ENCODE measurements around the gene PLCH2.

PLCH2 gene

DNA sequence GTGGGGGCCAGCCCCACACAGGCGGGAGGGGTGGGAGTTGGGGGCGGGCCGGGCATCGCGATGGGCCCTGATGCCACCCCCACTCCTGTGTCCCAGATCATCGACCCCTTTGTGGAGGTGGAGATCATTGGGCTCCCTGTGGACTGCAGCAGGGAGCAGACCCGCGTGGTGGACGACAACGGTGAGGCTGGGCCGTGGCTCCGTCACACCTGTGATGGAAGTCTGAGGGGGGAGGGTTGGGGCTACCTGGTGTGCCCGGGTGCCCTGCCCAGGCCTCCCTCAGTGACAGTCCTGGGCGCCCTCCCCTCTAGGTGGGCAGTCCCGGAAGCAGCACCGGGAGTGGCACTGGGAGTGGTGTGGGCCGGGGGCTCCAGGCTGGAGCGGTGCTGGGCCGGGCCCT, 22.6 kb downstream of the PLCH2 start:
- Mint-ChIP-seq H3K36me3 (ENCODE audit: low read depth) (no peaks in the 10 kb centered on the region), H3K27me3 (peaks cover 4% of the 10 kb centered on the region), H3K4me1 (ENCODE audit: low read depth) (peaks cover 10% of the 10 kb centered on the region), H3K4me3 (no peak overlapping the region), H3K9me3 (no peaks in the 10 kb centered on the region), H3K27ac (no peak overlapping the region)
- intact Hi-C loops (cut with micrococcal nuclease) = no loop called here

DNA sequence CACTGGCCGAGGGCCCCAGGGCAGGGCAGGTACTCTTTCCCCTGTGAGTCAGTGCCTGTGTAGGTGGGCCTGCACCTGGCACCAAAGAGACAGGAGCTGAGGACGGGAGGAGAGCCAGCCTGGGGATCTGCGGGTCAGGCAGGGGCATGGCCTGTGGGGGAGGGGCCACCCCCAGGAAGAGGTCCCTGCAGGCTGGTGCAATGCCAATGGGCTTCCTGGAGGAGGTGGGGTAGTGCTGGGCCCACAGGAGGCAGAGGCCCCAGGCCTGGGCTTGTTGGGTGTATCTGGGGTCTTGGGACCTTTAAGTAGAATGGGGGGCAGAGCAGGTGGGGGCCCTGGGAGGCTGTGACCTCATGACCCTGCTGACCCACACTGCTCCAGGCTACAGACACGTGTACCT, 23.2 kb downstream of the PLCH2 start:
- H3K4me3 Mint-ChIP-seq = no peak overlapping the region

GRCh38 chr1:2499986-2500596, 24.0 kb downstream of the PLCH2 start:
- peak overlapping the region; percentile 3 for H3K27ac Mint-ChIP-seq
- H3K9me3 Mint-ChIP-seq = no peaks in the 10 kb centered on the region
- intact Hi-C loops (cut with micrococcal nuclease) = no loop called here
- H3K27me3 Mint-ChIP-seq = peaks cover 10% of the 10 kb centered on the region
- no peaks in the 10 kb centered on the region for H3K36me3 Mint-ChIP-seq (ENCODE audit: low read depth)
- H3K4me3 Mint-ChIP-seq = no peak overlapping the region
- peaks cover 10% of the 10 kb centered on the region for H3K4me1 Mint-ChIP-seq (ENCODE audit: low read depth)

More for the DNA sequence above, 23.2 kb downstream of the PLCH2 start:
- no peaks in the 10 kb centered on the region for H3K36me3 Mint-ChIP-seq (ENCODE audit: low read depth)
- H3K4me1 Mint-ChIP-seq (ENCODE audit: low read depth) = peaks cover 10% of the 10 kb centered on the region
- intact Hi-C loops (cut with micrococcal nuclease) = no loop called here
- no peak overlapping the region for H3K27ac Mint-ChIP-seq
- H3K9me3 Mint-ChIP-seq = no peaks in the 10 kb centered on the region
- H3K27me3 Mint-ChIP-seq = peaks cover 5% of the 10 kb centered on the region

DNA sequence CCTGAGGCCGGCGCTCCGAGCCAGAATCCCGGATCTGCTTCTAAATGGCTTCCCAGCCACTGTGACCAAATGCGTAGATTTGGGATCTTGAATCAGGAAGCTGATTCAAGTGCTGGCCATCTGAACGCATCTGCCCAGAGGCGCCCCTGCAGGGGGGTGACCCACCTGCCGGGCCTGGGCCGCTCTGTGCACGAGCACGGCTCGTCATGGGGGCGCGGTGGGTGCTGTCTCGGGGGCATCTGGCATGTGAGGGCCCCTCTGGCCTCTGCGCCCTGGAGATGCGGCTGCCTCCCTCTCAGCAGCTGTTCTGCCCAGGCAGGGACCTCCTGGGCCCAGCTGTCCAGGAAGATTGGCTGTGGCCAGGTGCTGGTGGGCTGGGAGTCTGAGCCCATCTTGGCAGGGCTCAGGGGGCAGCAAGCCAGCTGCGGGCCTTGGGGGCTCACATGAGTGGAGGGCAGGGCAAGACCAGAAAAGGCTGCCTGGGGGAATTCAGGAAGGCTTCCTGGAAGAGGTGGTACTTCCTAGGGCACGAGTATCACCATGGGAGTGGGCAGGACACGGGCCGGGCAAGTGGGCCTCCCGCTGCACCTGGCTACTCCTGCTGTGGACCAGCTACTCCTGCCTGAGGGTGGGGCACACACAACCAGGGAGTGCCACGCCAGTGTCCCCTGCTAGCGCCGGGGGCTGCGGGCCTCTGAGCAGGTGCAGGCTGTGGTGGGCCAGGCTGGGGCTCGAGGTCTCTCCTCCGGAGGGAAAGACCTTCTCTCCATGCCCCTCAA, 25.1 kb downstream of the PLCH2 start:
- no peak overlapping the region for H3K4me3 Mint-ChIP-seq
- intact Hi-C loops (cut with micrococcal nuclease) = no loop called here

GRCh38 chr1:2501820-2502119, 25.7 kb downstream of the PLCH2 start:
- H3K4me1 Mint-ChIP-seq (ENCODE audit: low read depth) = peaks cover 10% of the 10 kb centered on the region
- H3K27ac Mint-ChIP-seq = no peak overlapping the region
- no peaks in the 10 kb centered on the region for H3K9me3 Mint-ChIP-seq
- peaks cover 10% of the 10 kb centered on the region for H3K27me3 Mint-ChIP-seq
- H3K4me3 Mint-ChIP-seq = no peak overlapping the region
- no peaks in the 10 kb centered on the region for H3K36me3 Mint-ChIP-seq (ENCODE audit: low read depth)
- intact Hi-C loops (cut with micrococcal nuclease) = no loop called here

More for the DNA sequence above, 25.1 kb downstream of the PLCH2 start:
- H3K27ac Mint-ChIP-seq = no peak overlapping the region
- no peaks in the 10 kb centered on the region for H3K36me3 Mint-ChIP-seq (ENCODE audit: low read depth)
- peaks cover 10% of the 10 kb centered on the region for H3K4me1 Mint-ChIP-seq (ENCODE audit: low read depth)
- H3K9me3 Mint-ChIP-seq = no peaks in the 10 kb centered on the region
- H3K27me3 Mint-ChIP-seq = peaks cover 10% of the 10 kb centered on the region

GRCh38 chr1:2502210-2502609, 26.1 kb downstream of the PLCH2 start:
- Mint-ChIP-seq H3K27ac (no peak overlapping the region), H3K36me3 (ENCODE audit: low read depth) (peaks cover 4% of the 10 kb centered on the region)

DNA sequence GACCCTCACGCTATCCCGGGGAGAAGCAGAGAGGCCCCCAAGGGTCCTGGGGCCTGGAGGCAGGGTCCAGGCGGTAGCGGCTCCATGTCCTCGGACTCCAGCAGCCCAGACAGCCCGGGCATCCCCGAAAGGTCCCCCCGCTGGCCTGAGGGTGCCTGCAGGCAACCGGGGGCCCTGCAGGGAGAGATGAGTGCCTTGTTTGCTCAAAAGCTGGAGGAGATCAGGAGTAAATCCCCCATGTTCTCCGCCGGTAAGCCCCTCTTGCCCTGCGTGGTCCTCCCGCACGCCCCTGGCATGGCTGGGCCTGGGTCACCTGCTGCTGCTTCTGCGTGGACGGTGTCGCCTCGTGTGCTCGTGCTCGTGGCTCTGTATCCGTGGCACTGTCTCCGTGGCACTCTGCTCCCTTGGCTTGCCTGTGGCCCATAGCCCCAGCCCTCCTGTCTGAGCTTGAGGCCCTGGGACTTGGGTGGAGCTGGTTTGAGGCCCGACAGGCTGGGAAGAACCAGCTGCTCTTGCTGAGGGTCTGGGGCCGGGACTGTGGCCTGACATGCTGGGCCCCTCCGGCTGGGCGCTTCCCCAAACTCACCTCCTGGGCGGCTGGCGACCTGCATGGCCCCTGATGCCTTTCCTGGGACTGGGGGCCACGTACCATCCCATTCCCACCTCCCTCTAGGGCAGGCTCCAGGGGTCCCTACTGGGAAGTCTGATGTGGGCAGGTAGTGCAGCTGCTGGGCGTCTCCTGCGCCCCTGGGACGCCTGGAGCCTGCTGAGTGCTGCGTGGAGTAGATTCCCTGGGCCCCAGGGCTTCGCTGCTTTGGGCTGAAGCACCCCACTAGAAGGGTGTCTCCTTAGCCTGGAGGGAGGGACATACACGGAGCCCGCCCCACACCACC, 26.8 kb downstream of the PLCH2 start:
- intact Hi-C loops (cut with micrococcal nuclease) = no loop called here
- H3K4me1 Mint-ChIP-seq (ENCODE audit: low read depth) = peaks cover 10% of the 10 kb centered on the region
- H3K36me3 Mint-ChIP-seq (ENCODE audit: low read depth) = peaks cover 11% of the 10 kb centered on the region
- no peaks in the 10 kb centered on the region for H3K9me3 Mint-ChIP-seq
- H3K4me3 Mint-ChIP-seq = no peak overlapping the region
- H3K27me3 Mint-ChIP-seq = peaks cover 10% of the 10 kb centered on the region
- no peak overlapping the region for H3K27ac Mint-ChIP-seq

More at GRCh38 chr1:2502210-2502609, 26.1 kb downstream of the PLCH2 start:
- Mint-ChIP-seq H3K4me3 (no peak overlapping the region), H3K9me3 (no peaks in the 10 kb centered on the region), H3K27me3 (peaks cover 10% of the 10 kb centered on the region), H3K4me1 (ENCODE audit: low read depth) (peaks cover 10% of the 10 kb centered on the region)
- intact Hi-C loops (cut with micrococcal nuclease) = no loop called here

- Mint-ChIP-seq H3K4me3 (no peak overlapping the region), H3K4me1 (ENCODE audit: low read depth) (peaks cover 10% of the 10 kb centered on the region), H3K27me3 (peaks cover 10% of the 10 kb centered on the region), H3K9me3 (no peaks in the 10 kb centered on the region), H3K36me3 (ENCODE audit: low read depth) (peaks cover 19% of the 10 kb centered on the region), H3K27ac (no peak overlapping the region)
- intact Hi-C loops (cut with micrococcal nuclease) = no loop called here
Measured at GRCh38 chr1:2503554-2504224, 27.6 kb downstream of the PLCH2 start.

GRCh38 chr1:2504225-2504948, 28.3 kb downstream of the PLCH2 start:
- Mint-ChIP-seq H3K4me3 (no peak overlapping the region), H3K27ac (no peak overlapping the region), H3K4me1 (ENCODE audit: low read depth) (peaks cover 10% of the 10 kb centered on the region), H3K27me3 (peaks cover 10% of the 10 kb centered on the region), H3K9me3 (no peaks in the 10 kb centered on the region), H3K36me3 (ENCODE audit: low read depth) (peaks cover 26% of the 10 kb centered on the region)
- intact Hi-C loops (cut with micrococcal nuclease) = no loop called here

GRCh38 chr1:2504949-2505272, 28.8 kb downstream of the PLCH2 start:
- Mint-ChIP-seq H3K27me3 (peaks cover 10% of the 10 kb centered on the region), H3K4me1 (ENCODE audit: low read depth) (peaks cover 6% of the 10 kb centered on the region), H3K4me3 (no peak overlapping the region), H3K27ac (no peak overlapping the region), H3K36me3 (ENCODE audit: low read depth) (peaks cover 31% of the 10 kb centered on the region), H3K9me3 (no peaks in the 10 kb centered on the region)
- intact Hi-C loops (cut with micrococcal nuclease) = no loop called here

DNA sequence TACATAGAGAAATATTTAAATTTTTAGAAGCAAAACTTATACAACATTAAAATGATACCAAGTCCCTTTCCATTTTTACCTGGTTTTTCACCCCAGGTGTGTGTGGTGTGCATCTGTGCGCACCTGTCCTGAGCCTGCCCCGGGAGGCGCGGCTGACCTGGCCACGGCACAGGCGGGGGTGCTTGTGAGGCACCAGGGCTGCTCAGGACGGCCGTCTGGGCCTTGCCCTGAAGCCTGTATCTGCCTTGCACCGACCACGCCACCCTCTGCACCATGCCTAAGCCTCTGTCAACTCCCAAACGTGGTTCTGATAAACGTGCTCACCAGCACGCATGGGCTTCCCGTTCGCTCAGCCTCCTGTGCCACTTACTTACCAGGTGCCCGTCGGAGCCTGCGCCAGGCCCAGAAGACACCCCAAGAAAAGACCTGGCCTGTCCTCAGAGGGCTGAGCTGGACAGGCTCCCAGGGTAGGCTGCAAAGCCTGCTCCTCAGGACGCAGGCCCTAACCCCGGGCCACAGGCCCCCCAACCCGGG, 29.4 kb downstream of the PLCH2 start:
- peaks cover under 1% of the 10 kb centered on the region for H3K4me1 Mint-ChIP-seq (ENCODE audit: low read depth)
- no peak overlapping the region for H3K27ac Mint-ChIP-seq
- H3K9me3 Mint-ChIP-seq = no peaks in the 10 kb centered on the region
- no peak overlapping the region for H3K4me3 Mint-ChIP-seq
- H3K36me3 Mint-ChIP-seq (ENCODE audit: low read depth) = peaks cover 38% of the 10 kb centered on the region
- intact Hi-C loops (cut with micrococcal nuclease) = no loop called here
- peaks cover 10% of the 10 kb centered on the region for H3K27me3 Mint-ChIP-seq

- intact Hi-C loops (cut with micrococcal nuclease) = no loop called here
- Mint-ChIP-seq H3K4me3 (no peak overlapping the region), H3K9me3 (no peaks in the 10 kb centered on the region), H3K27ac (no peak overlapping the region), H3K4me1 (ENCODE audit: low read depth) (no peaks in the 10 kb centered on the region), H3K36me3 (ENCODE audit: low read depth) (peaks cover 45% of the 10 kb centered on the region), H3K27me3 (peaks cover 10% of the 10 kb centered on the region)
Measured at GRCh38 chr1:2506007-2506860, 30.1 kb downstream of the PLCH2 start.

Data from dendritic cell treated with granulocyte-macrophage colony-stimulating factor and Interleukin-4, amounts not matched to agents 40 ng/mL and 50 ng/mL, for 4 days (primary cell).